GM23338 (cell line): Measurements from ENCODE around the gene HLA-F. TPM values are rescaled to one million over a fixed set of nuclear protein-coding genes. Genes with fewer than 3 reads are reported as not detected.

Source experiments
- ATAC-seq: fragments of 200-7000 bp; cut with Tn5 transposase; 3 replicates; pipeline ENCODE4 v1.9.1; 2020
- DNase-seq: peaks from one replicate; pipeline ENCODE4 v3.0.0-alpha.2; 2015; ENCODE audit warnings: low spot score
- H2AFZ ChIP-seq: fragments of 200-600 bp; sonication (generic); 2 replicates; pipeline ENCODE4 v1.8.0; 2016; ENCODE audit warnings: antibody characterized with exemption, mild to moderate bottlenecking, moderate library complexity
- H3F3A ChIP-seq: fragments of 200-600 bp; sonication (generic); replicated peaks from 2 replicates; pipeline ENCODE4 v1.8.0; 2017; ENCODE audit warnings: antibody characterized with exemption, mixed run types, low read depth
- H3K27ac ChIP-seq: fragments of 200-600 bp; sonication (generic); 2 replicates; pipeline ENCODE4 v1.6.1; 2016; ENCODE audit warnings: low read depth
- H3K27me3 ChIP-seq: fragments of 200-600 bp; sonication (generic); 2 replicates; pipeline ENCODE4 v1.8.0; 2016; ENCODE audit warnings: mild to moderate bottlenecking, mixed run types, moderate library complexity; ENCODE audit not compliant: insufficient read depth
- H3K36me3 ChIP-seq: fragments of 200-600 bp; sonication (generic); 2 replicates; pipeline ENCODE4 v1.8.0; 2016; ENCODE audit warnings: mild to moderate bottlenecking; ENCODE audit not compliant: insufficient read depth
- H3K4me1 ChIP-seq: fragments of 200-600 bp; sonication (generic); 2 replicates; pipeline ENCODE4 v1.8.0; 2016; ENCODE audit warnings: mild to moderate bottlenecking, moderate library complexity; ENCODE audit not compliant: insufficient read depth
- H3K4me2 ChIP-seq: fragments of 200-600 bp; sonication (generic); 2 replicates; pipeline ENCODE4 v1.7.1; 2017; ENCODE audit warnings: mixed run types
- H3K4me3 ChIP-seq: fragments of 200-600 bp; sonication (generic); 2 replicates; pipeline ENCODE4 v1.6.1; 2016; ENCODE audit warnings: mixed run types
- H3K79me2 ChIP-seq: fragments of 200-600 bp; sonication (generic); replicated peaks from 2 replicates; pipeline ENCODE4 v1.8.0; 2017; ENCODE audit warnings: mild to moderate bottlenecking; ENCODE audit not compliant: insufficient read depth
- H3K9me2 ChIP-seq: fragments of 200-600 bp; sonication (generic); 2 replicates; pipeline ENCODE4 v1.8.0; 2017; ENCODE audit not compliant: insufficient read depth
- H4K20me1 ChIP-seq: fragments of 200-600 bp; sonication (generic); replicated peaks from 2 replicates; pipeline ENCODE4 v1.8.0; 2017; ENCODE audit warnings: mild to moderate bottlenecking; ENCODE audit not compliant: insufficient read depth
- H3K27ac Mint-ChIP-seq: 2 replicates; pipeline ENCODE4 v1.8.0; 2020; ENCODE audit warnings: inconsistent platforms, mild to moderate bottlenecking, moderate library complexity, mixed read lengths
- H3K27me3 Mint-ChIP-seq: 3 replicates; pipeline ENCODE4 v1.8.0; 2022; ENCODE audit warnings: low read depth, mild to moderate bottlenecking, moderate library complexity, mixed read lengths, inconsistent platforms; ENCODE audit not compliant: insufficient read depth, poor library complexity
- H3K36me3 Mint-ChIP-seq: 3 replicates; pipeline ENCODE4 v1.8.0; 2021; ENCODE audit warnings: low read depth, mild to moderate bottlenecking, inconsistent platforms, moderate library complexity, mixed read lengths
- H3K4me1 Mint-ChIP-seq: 3 replicates; pipeline ENCODE4 v1.8.0; 2020; ENCODE audit warnings: mild to moderate bottlenecking, inconsistent platforms, mixed read lengths
- H3K4me3 Mint-ChIP-seq: 3 replicates; pipeline ENCODE4 v1.8.0; 2021; ENCODE audit warnings: moderate library complexity, mild to moderate bottlenecking, inconsistent platforms, mixed read lengths
- H3K9me3 Mint-ChIP-seq: 3 replicates; pipeline ENCODE4 v1.8.0; 2020; ENCODE audit warnings: moderate library complexity, mild to moderate bottlenecking, inconsistent platforms, mixed read lengths
- CREB1 ChIP-seq: fragments of 250-450 bp; sonication (Bioruptor Pico); IDR thresholded peaks from 2 replicates; pipeline ENCODE4 v1.5.0; 2020; ENCODE audit warnings: low read depth, mild to moderate bottlenecking, moderate library complexity
- CTCF ChIP-seq, 2 experiments: fragments of 200-600 bp in 1 of 2; sonication (generic) in 1 of 2; conservative IDR thresholded peaks; 2 replicates each; pipeline versions ENCODE4 v1.5.1 to v1.6.1; 2016 to 2017; ENCODE audit warnings: antibody characterized with exemption in 2 of 2, low read depth in 2 of 2, mild to moderate bottlenecking in 2 of 2, moderate library complexity in 1 of 2
- ETS1 ChIP-seq: IDR thresholded peaks from 2 replicates; pipeline ENCODE4 v1.6.1; 2016; ENCODE audit warnings: antibody characterized with exemption
- EZH2 ChIP-seq: fragments of 200-600 bp; sonication (generic); IDR thresholded peaks from one replicate; pipeline ENCODE4 v1.8.0; 2017; ENCODE audit warnings: antibody characterized with exemption, mild to moderate bottlenecking, low read depth; ENCODE audit not compliant: unreplicated experiment
- EZH2phosphoT487 ChIP-seq: fragments of 200-600 bp; sonication (generic); IDR thresholded peaks from one replicate; pipeline ENCODE4 v1.8.1; 2018; ENCODE audit warnings: antibody characterized with exemption; ENCODE audit not compliant: unreplicated experiment
- JUNB ChIP-seq: IDR thresholded peaks from one replicate; pipeline ENCODE4 v1.6.1; 2016; ENCODE audit warnings: antibody characterized with exemption; ENCODE audit not compliant: unreplicated experiment
- NANOG ChIP-seq: IDR thresholded peaks from 2 replicates; pipeline ENCODE4 v1.6.1; 2016; ENCODE audit warnings: antibody characterized with exemption, borderline replicate concordance
- POLR2AphosphoS5 ChIP-seq: IDR thresholded peaks from 2 replicates; pipeline ENCODE4 v1.6.1; 2016; ENCODE audit warnings: antibody characterized with exemption, low read depth
- REST ChIP-seq: IDR thresholded peaks from one replicate; pipeline ENCODE4 v1.6.1; 2018; ENCODE audit warnings: antibody characterized with exemption; ENCODE audit not compliant: unreplicated experiment
- STAT1 ChIP-seq: IDR thresholded peaks from one replicate; pipeline ENCODE4 v1.6.1; 2016; ENCODE audit warnings: antibody characterized with exemption; ENCODE audit not compliant: unreplicated experiment
- ZNF114 ChIP-seq: fragments of 250-450 bp; sonication (Bioruptor Pico); IDR thresholded peaks from 2 replicates; pipeline ENCODE4 v1.5.0; 2020; ENCODE audit warnings: mild to moderate bottlenecking, moderate library complexity
- ZNF331 ChIP-seq: fragments of 250-450 bp; sonication (Bioruptor Pico); IDR thresholded peaks from 2 replicates; pipeline ENCODE4 v1.5.0; 2020; ENCODE audit warnings: low read depth, mild to moderate bottlenecking, moderate library complexity
- polyA plus RNA-seq: library from polyadenylated mRNA; unstranded; fragments of >200 nt; fragmentation: Nextera tagmentation; extraction: Ambion mirVana; gene quantifications from 2 replicates; pipeline ENCODE4 v1.2.1, GENCODE V29; 2016
- total RNA-seq: library from RNA; depleted of rRNA; stranded (reverse); fragments of >200 nt; shearing (Covaris generic); gene quantifications from 2 replicates; pipeline ENCODE4 v1.2.3, GENCODE V29; 2014

HLA-F gene
- total and polyA plus RNA-seq, 2 experiments from 2014 or later = 4.4 to 10.4 TPM

GRCh38 chr6:29705389-29706231, 17.6 kb upstream of the HLA-F start:
- H3K4me2 ChIP-seq = no peak overlapping the region; the same call in 1 of the 2 replicates
- Mint-ChIP-seq H3K9me3 (no peaks in the 10 kb centered on the region), H3K27ac (no peak overlapping the region), H3K36me3 (no peaks in the 10 kb centered on the region), H3K4me3 (no peak overlapping the region), H3K27me3 (peaks cover 4% of the 10 kb centered on the region), H3K4me1 (peaks cover 13% of the 10 kb centered on the region)
- ATAC-seq = peak; percentile 60
- no peak overlapping the region for H3K27ac ChIP-seq
- peaks cover 7% of the 10 kb centered on the region; the same call in 1 of the 2 replicates for H3K4me1 ChIP-seq
- H3F3A ChIP-seq = no peaks in the 10 kb centered on the region
- H3K4me3 ChIP-seq = no peak overlapping the region
- no peaks in the 10 kb centered on the region for H3K79me2 ChIP-seq
- H4K20me1 ChIP-seq = no peaks in the 10 kb centered on the region
- H3K9me2 ChIP-seq = no peaks in the 10 kb centered on the region
- no peak overlapping the region for H2AFZ ChIP-seq
- peak; percentile 87 for DNase-seq
- H3K27me3 ChIP-seq = no peaks in the 10 kb centered on the region
- TF ChIP-seq EZH2phosphoT487 (no peak), ZNF331 (CRISPR knock-in tag) (no peak), CTCF (conservative IDR thresholded peaks at IDR 0.05; ENCODE audit: low read depth in 2 of 2) (peak; percentile 79 to 86)
- H3K36me3 ChIP-seq = no peaks in the 10 kb centered on the region

GRCh38 chr6:29708432-29709179, 14.6 kb upstream of the HLA-F start:
- no peak overlapping the region for H3K4me3 ChIP-seq
- H3K36me3 ChIP-seq = no peaks in the 10 kb centered on the region
- Mint-ChIP-seq H3K4me3 (no peak overlapping the region), H3K27me3 (peaks cover 8% of the 10 kb centered on the region), H3K4me1 (peaks cover 10% of the 10 kb centered on the region), H3K36me3 (no peaks in the 10 kb centered on the region), H3K9me3 (no peaks in the 10 kb centered on the region), H3K27ac (no peak overlapping the region)
- no peak overlapping the region for H3K27ac ChIP-seq
- no peak overlapping the region for H2AFZ ChIP-seq
- ATAC-seq (no peak), DNase-seq (no peak)
- peaks cover 7% of the 10 kb centered on the region; the same call in 1 of the 2 replicates for H3K4me1 ChIP-seq
- H3K9me2 ChIP-seq = no peaks in the 10 kb centered on the region
- no peaks in the 10 kb centered on the region for H4K20me1 ChIP-seq
- H3K4me2 ChIP-seq = no peak overlapping the region
- no peaks in the 10 kb centered on the region for H3F3A ChIP-seq
- H3K27me3 ChIP-seq = no peaks in the 10 kb centered on the region
- H3K79me2 ChIP-seq = no peaks in the 10 kb centered on the region
- TF ChIP-seq STAT1 (no peak), ETS1 (no peak), POLR2AphosphoS5 (no peak), NANOG (no peak), EZH2phosphoT487 (no peak), ZNF331 (CRISPR knock-in tag) (no peak), REST (no peak), EZH2 (no peak), JUNB (no peak), CREB1 (CRISPR knock-in tag) (no peak), ZNF114 (no peak)
